HepG2 (cell line): Measurements from ENCODE around the gene FAM83G. TPM values are rescaled to one million over a fixed set of nuclear protein-coding genes. Genes with fewer than 3 reads are reported as not detected.
A peak's percentile ranks its signal among the peaks of the same experiment; 100 is the strongest.

ENCODE experiments used
- BORCS8-MEF2B ChIP-seq: sonication (generic); formaldehyde crosslinking; IDR thresholded peaks from 2 replicates; pipeline ENCODE4 v1.8.0; 2022; ENCODE audit warnings: mild to moderate bottlenecking, missing genetic modification reagents
- CCDC6 ChIP-seq: sonication (generic); formaldehyde crosslinking; IDR thresholded peaks from 2 replicates; pipeline ENCODE4 v1.8.1; 2022; ENCODE audit warnings: mild to moderate bottlenecking, missing genetic modification reagents, moderate library complexity
- EHMT2 ChIP-seq: fragments of 200-600 bp; sonication (generic); IDR thresholded peaks from 2 replicates; pipeline ENCODE4 v1.7.0; 2017; ENCODE audit warnings: antibody characterized with exemption, low read depth, low read length, borderline replicate concordance
- FOXP1 ChIP-seq, 2 experiments: fragments of 450-650 bp in 1 of 2; IDR thresholded peaks; 2 replicates each; pipeline ENCODE4 v1.6.1; 2017 to 2018; ENCODE audit warnings: antibody characterized with exemption in 1 of 2
- GFI1 ChIP-seq: sonication (generic); formaldehyde crosslinking; IDR thresholded peaks from 2 replicates; pipeline ENCODE4 v1.5.0; 2020; ENCODE audit warnings: missing genetic modification reagents, mild to moderate bottlenecking, borderline replicate concordance
- HNRNPK ChIP-seq: fragments of 200-400 bp; formaldehyde crosslinking; IDR thresholded peaks from 2 replicates; pipeline ENCODE4 v1.6.1; 2018; ENCODE audit warnings: low read length, low read depth, moderate library complexity, mild to moderate bottlenecking; ENCODE audit not compliant: poor library complexity, severe bottlenecking
- HNRNPUL1 ChIP-seq: fragments of 200-400 bp; formaldehyde crosslinking; IDR thresholded peaks from 2 replicates; pipeline ENCODE4 v1.6.1; 2017; ENCODE audit warnings: low read depth, mild to moderate bottlenecking, low read length, moderate library complexity
- HOXA9 ChIP-seq: sonication (generic); formaldehyde crosslinking; IDR thresholded peaks from 2 replicates; pipeline ENCODE4 v1.8.1; 2022; ENCODE audit warnings: missing genetic modification reagents, mild to moderate bottlenecking, moderate library complexity, borderline replicate concordance
- KLF12 ChIP-seq: sonication (generic); formaldehyde crosslinking; IDR thresholded peaks from 2 replicates; pipeline ENCODE4 v1.4.0; 2020; ENCODE audit warnings: missing genetic modification reagents, borderline replicate concordance
- PAWR ChIP-seq: sonication (generic); formaldehyde crosslinking; IDR thresholded peaks from 2 replicates; pipeline ENCODE4 v1.4.0; 2020; ENCODE audit warnings: missing genetic modification reagents, mild to moderate bottlenecking, borderline replicate concordance
- SIN3B ChIP-seq: fragments of 150-350 bp; IDR thresholded peaks from 2 replicates; pipeline ENCODE4 v1.6.1; 2014; ENCODE audit warnings: low read length
- SRSF1 ChIP-seq: fragments of 200-400 bp; formaldehyde crosslinking; optimal IDR thresholded peaks from 2 replicates; pipeline ENCODE3; 2017; ENCODE audit warnings: mild to moderate bottlenecking, low read depth, low read length, moderate library complexity
- ZBTB21 ChIP-seq: sonication (generic); formaldehyde crosslinking; IDR thresholded peaks from 2 replicates; pipeline ENCODE4 v1.4.0; 2020; ENCODE audit warnings: missing genetic modification reagents
- ZNF230 ChIP-seq: sonication (generic); formaldehyde crosslinking; IDR thresholded peaks from 2 replicates; pipeline ENCODE4 v1.4.0; 2020; ENCODE audit warnings: mild to moderate bottlenecking, missing genetic modification reagents
- ZNF629 ChIP-seq: sonication (generic); formaldehyde crosslinking; conservative IDR thresholded peaks from 2 replicates; pipeline ENCODE4 v1.5.0; 2020; ENCODE audit warnings: missing genetic modification reagents
- ZNF781 ChIP-seq: sonication (generic); formaldehyde crosslinking; IDR thresholded peaks from 2 replicates; pipeline ENCODE4 v1.5.1; 2020; ENCODE audit warnings: borderline replicate concordance, mild to moderate bottlenecking, missing genetic modification reagents; ENCODE audit errors: not compliant biosample characterization
- polyA plus RNA-seq, 8 experiments: library from polyadenylated mRNA; depleted of rRNA in 3 of 8; stranded (reverse) in 7 of 8; unstranded in 1 of 8; fragments of >200 nt; fragmentation: Illumina TruSeq in 4 of 8; extraction: Trizol in 4 of 8; gene quantifications; 2 replicates each; pipeline versions ENCODE4 v1.2.1 to v1.2.3, GENCODE V29; 2011 to 2016; ENCODE audit warnings: low read depth in 4 of 8, missing spikeins in 1 of 8, mixed read lengths in 1 of 8; ENCODE audit not compliant: insufficient read depth in 1 of 8
- total RNA-seq, 5 experiments: library from RNA; depleted of rRNA; stranded (reverse); fragments of >200 nt; fragmentation: Illumina TruSeq; extraction: Trizol; gene quantifications; 2 replicates each; pipeline ENCODE4 v1.2.3, GENCODE V29; 2016; ENCODE audit warnings: low read depth in 1 of 5
- TF ChIP-seq, protein P1 (sequence below): sonication (generic); formaldehyde crosslinking; IDR thresholded peaks from 2 replicates; pipeline ENCODE4 v1.5.0; 2020; ENCODE audit warnings: mild to moderate bottlenecking, missing genetic modification reagents, borderline replicate concordance
- TF ChIP-seq, protein P2 (sequence below): IDR thresholded peaks from 2 replicates; pipeline ENCODE4 v1.6.1; 2018; ENCODE audit warnings: missing genetic modification reagents
- TF ChIP-seq, protein P3 (sequence below): sonication (generic); formaldehyde crosslinking; IDR thresholded peaks from 2 replicates; pipeline ENCODE4 v1.4.0; 2020; ENCODE audit warnings: mild to moderate bottlenecking, missing genetic modification reagents
- TF ChIP-seq, protein P4 (sequence below): sonication (generic); formaldehyde crosslinking; IDR thresholded peaks from 2 replicates; pipeline ENCODE4 v1.4.0; 2020; ENCODE audit warnings: missing genetic modification reagents
- TF ChIP-seq, protein P5 (sequence below): sonication (generic); formaldehyde crosslinking; IDR thresholded peaks from 2 replicates; pipeline ENCODE4 v1.4.0; 2020; ENCODE audit warnings: mild to moderate bottlenecking, low read depth, missing genetic modification reagents
- TF ChIP-seq, protein P6 (sequence below): sonication (generic); formaldehyde crosslinking; IDR thresholded peaks from 2 replicates; pipeline ENCODE4 v1.4.0; 2020; ENCODE audit warnings: missing genetic modification reagents

Gene FAM83G
- total and polyA plus RNA-seq, 2 of the 13 experiments (the other 11 are each of a cell fraction or from before 2014, with no cell fraction given): 13.7 to 18.6 TPM

DNA sequence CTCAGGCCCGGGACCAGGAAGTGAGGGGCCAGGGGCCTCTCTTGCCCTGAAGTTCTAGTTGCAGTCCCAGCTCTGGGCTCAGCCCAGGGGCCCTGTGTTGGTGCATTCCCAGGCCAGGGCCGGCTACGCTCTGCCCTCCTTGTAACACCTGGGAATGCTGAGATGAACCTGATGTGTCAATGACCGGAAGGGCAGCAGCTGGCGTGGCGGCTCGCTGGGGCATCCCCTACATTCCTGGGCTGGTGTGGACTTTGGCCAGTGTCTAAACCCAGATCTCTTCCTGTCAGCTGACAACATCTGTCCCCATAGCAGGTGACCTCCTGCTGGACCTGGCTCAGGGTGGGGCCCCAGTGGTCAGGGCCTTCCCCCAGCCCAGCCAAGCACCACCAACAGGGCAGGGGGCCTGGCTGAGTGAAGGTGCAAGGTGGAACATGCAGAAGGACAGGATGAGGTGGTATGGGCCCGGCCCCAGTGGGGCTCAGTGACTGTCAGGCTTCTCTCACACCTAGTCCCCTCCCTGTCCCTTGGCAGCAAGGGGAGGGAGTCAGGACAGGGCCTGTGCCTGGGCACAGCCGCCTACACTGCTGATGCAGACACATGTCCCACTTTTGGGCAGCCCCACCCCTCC is 15.9 kb downstream of the FAM83G start (continued):
- TF ChIP-seq ZNF781 (CRISPR knock-in tag) (peak; percentile 70), ZNF230 (peak; percentile 46; the same call in 1 of the 2 replicates), ZBTB21 (peak; percentile 37; the same call in 1 of the 2 replicates), HOXA9 (CRISPR knock-in tag) (no peak), BORCS8-MEF2B (CRISPR knock-in tag) (peak; percentile 89), SIN3B (no peak), ZNF629 (CRISPR knock-in tag) (peak; percentile 64), EHMT2 (no peak), KLF12 (CRISPR knock-in tag) (peak; percentile 95; the same call in 1 of the 2 replicates), CCDC6 (peak; percentile 87), GFI1 (CRISPR knock-in tag) (peak; percentile 88; the same call in 1 of the 2 replicates), PAWR (CRISPR knock-in tag) (no peak), HNRNPUL1 (no peak), SRSF1 (peak; percentile 51), FOXP1 (IDR thresholded peaks at IDR 0.05) (no peak), FOXP1 (CRISPR knock-in tag; IDR thresholded peaks at IDR 0.05) (peak; percentile 78), HNRNPK (peak; percentile 60)
- TF ChIP-seq, protein P1, sequence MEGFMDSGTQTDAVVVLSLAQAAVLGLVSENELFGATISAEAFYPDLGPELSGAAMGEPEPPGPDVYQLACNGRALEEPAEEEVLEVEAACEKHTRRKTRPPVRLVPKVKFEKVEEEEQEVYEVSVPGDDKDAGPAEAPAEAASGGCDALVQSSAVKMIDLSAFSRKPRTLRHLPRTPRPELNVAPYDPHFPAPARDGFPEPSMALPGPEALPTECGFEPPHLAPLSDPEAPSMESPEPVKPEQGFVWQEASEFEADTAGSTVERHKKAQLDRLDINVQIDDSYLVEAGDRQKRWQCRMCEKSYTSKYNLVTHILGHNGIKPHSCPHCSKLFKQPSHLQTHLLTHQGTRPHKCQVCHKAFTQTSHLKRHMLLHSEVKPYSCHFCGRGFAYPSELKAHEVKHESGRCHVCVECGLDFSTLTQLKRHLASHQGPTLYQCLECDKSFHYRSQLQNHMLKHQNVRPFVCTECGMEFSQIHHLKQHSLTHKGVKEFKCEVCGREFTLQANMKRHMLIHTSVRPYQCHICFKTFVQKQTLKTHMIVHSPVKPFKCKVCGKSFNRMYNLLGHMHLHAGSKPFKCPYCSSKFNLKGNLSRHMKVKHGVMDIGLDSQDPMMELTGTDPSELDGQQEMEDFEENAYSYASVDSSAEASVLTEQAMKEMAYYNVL (CRISPR knock-in tag): peak; percentile 52; the same call in 1 of the 2 replicates
- TF ChIP-seq, protein P2, sequence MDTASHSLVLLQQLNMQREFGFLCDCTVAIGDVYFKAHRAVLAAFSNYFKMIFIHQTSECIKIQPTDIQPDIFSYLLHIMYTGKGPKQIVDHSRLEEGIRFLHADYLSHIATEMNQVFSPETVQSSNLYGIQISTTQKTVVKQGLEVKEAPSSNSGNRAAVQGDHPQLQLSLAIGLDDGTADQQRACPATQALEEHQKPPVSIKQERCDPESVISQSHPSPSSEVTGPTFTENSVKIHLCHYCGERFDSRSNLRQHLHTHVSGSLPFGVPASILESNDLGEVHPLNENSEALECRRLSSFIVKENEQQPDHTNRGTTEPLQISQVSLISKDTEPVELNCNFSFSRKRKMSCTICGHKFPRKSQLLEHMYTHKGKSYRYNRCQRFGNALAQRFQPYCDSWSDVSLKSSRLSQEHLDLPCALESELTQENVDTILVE (CRISPR knock-in tag): peak; percentile 84
- TF ChIP-seq, protein P3, sequence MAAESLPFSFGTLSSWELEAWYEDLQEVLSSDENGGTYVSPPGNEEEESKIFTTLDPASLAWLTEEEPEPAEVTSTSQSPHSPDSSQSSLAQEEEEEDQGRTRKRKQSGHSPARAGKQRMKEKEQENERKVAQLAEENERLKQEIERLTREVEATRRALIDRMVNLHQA (CRISPR knock-in tag): 0 out of 2 replicates have a peak, but pooled peaks have one; percentile 21
- TF ChIP-seq, protein P4, sequence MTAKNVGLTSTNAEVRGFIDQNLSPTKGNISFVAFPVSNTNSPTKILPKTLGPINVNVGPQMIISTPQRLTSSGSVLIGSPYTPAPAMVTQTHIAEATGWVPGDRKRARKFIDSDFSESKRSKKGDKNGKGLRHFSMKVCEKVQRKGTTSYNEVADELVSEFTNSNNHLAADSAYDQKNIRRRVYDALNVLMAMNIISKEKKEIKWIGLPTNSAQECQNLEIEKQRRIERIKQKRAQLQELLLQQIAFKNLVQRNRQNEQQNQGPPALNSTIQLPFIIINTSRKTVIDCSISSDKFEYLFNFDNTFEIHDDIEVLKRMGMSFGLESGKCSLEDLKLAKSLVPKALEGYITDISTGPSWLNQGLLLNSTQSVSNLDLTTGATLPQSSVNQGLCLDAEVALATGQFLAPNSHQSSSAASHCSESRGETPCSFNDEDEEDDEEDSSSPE: peak; percentile 74
- TF ChIP-seq, protein P5, sequence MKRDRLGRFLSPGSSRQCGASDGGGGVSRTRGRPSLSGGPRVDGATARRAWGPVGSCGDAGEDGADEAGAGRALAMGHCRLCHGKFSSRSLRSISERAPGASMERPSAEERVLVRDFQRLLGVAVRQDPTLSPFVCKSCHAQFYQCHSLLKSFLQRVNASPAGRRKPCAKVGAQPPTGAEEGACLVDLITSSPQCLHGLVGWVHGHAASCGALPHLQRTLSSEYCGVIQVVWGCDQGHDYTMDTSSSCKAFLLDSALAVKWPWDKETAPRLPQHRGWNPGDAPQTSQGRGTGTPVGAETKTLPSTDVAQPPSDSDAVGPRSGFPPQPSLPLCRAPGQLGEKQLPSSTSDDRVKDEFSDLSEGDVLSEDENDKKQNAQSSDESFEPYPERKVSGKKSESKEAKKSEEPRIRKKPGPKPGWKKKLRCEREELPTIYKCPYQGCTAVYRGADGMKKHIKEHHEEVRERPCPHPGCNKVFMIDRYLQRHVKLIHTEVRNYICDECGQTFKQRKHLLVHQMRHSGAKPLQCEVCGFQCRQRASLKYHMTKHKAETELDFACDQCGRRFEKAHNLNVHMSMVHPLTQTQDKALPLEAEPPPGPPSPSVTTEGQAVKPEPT (CRISPR knock-in tag): 0 out of 2 replicates have a peak, but pooled peaks have one; percentile 80
- TF ChIP-seq, protein P6, sequence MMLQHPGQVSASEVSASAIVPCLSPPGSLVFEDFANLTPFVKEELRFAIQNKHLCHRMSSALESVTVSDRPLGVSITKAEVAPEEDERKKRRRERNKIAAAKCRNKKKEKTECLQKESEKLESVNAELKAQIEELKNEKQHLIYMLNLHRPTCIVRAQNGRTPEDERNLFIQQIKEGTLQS (CRISPR knock-in tag): peak; percentile 70
